HG03095 (cell line): ENCODE results near the gene SLAMF1.
"Not testable (repeated sequence)": the region's sequence is repeated elsewhere in the genome, so short reads cannot be mapped to it uniquely, and the experiment has no call there.

ENCODE experiments used
- ATAC-seq: cut with Tn5 transposase; IDR thresholded peaks from one replicate; pipeline ENCODE4 v1.9.1; 2021; ENCODE audit warnings: moderate library complexity; ENCODE audit not compliant: unreplicated experiment

Gene SLAMF1

GRCh38 chr1:160665330-160666078, 18.7 kb upstream of the SLAMF1 start:
- no peak for ATAC-seq

DNA sequence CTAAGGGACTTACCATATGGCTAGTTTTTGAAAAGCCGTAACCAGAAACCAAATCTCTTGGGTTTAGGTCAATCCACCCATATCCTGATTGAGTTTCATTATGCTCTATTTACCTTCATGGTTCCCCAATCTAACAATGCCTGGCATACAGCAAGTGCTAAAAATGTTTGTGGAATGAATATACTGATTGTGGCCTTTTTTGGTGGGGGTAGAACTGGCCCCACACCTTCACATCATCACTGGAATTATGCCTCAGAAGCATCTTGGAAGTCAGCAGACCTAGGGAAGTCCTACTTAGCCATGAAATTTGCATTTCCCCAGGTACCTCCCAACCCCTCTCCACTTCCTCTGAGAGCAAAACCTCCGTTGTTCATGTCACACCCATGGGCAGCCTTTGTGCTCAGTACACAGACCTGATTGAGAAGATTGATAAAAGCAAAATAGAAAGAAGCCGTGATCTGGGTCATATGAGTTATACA, 17.8 kb upstream of the SLAMF1 start:
- no peak for ATAC-seq

- no peak for ATAC-seq
Observed at GRCh38 chr1:160662910-160663309, 16.1 kb upstream of the SLAMF1 start.

DNA sequence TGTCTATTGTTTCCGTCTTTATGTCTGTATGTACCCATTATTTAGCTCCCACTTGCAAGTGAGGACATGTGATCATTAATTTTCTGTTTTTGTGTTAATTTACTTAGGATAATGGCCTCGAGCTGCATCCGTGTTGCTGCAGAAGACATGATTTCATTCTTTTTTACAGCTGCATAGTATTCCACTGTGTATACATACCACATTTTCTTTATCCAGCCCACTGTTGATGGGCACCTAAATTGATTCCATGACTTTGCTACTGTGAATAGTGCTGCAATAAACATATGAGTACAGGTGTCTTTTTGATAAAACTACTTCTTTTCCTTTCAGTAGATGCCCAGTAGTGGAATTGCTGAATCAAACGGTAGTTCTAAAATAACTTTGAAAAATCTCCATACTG, 12.7 kb upstream of the SLAMF1 start:
- no peak for ATAC-seq

DNA sequence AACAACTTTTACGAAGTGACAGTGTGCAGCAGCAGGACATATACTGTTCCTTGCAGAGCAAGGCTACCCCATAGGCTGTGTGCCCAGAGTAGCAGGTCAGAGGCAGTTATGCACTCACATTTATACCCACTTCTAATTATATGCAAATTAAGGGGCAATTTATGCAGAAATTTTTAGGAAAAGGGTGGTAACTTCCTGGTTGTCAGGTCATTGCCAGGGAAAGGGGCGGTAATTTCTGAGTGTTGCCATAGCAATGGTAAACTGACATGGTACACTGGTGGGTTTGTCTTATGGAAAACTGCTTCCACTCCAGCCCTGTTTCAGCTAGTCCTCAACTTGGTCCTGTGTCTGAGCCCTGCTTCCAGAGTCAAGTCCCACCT, 12.0 kb upstream of the SLAMF1 start:
- ATAC-seq: no peak

- no peak for ATAC-seq
Observed at GRCh38 chr1:160658162-160658813, 11.4 kb upstream of the SLAMF1 start.

DNA sequence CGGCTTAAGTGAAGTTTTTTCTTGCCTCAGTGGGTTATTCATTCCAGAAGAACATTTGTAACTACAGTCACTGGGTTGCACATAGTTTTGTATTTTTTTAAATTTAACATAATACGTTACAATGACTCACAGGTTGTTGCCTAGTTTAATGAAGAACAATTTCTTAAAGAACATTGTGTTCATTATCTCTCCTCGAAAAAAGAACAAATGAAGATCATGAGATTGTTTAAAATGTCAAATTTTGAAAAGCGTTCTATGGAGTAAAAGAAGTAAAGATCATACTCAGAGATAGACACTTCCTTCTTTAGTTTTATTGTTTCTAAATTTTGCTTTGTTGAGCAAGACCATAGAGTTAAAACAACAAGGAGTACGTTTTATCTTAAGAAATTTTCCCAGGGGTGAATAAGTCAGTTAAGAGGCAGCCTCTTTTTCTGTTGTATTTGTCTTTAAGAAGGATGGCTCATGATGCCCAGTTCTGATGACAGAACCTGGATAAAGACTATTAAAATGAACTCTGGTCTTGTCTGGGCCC, 10.5 kb upstream of the SLAMF1 start:
- no peak for ATAC-seq

GRCh38 chr1:160656737-160657136, 9.9 kb upstream of the SLAMF1 start:
- no peak for ATAC-seq

DNA sequence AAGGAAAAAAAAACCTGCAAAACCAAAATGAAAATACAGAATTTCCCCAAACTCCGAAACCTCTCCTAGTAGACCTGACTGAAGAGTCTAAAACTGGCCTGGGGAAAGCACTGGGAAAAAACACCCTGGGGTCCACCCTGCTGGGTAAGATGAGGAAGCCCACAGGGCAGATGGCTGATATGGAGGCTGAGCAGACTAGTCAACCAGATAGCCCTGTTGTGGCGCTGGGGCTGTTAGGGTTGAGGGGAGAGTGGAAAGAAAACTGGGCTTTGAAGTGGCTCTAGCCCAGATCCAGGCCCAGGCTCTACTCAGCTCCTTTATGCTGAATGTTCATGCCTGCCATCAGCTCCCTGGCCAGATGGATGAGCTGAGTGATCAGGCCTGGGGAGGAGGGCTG, 6.8 kb upstream of the SLAMF1 start:
- ATAC-seq: no peak

- no peak for ATAC-seq
Observed at GRCh38 chr1:160652924-160653619, 6.2 kb upstream of the SLAMF1 start.

- not testable (repeated sequence) for ATAC-seq
Observed at GRCh38 chr1:160652065-160652641, 5.3 kb upstream of the SLAMF1 start.

- no peak for ATAC-seq
Observed at GRCh38 chr1:160651433-160652064, 4.7 kb upstream of the SLAMF1 start.

- no peak for ATAC-seq
Observed at GRCh38 chr1:160647329-160647720, 481 bp upstream of the SLAMF1 start.

DNA sequence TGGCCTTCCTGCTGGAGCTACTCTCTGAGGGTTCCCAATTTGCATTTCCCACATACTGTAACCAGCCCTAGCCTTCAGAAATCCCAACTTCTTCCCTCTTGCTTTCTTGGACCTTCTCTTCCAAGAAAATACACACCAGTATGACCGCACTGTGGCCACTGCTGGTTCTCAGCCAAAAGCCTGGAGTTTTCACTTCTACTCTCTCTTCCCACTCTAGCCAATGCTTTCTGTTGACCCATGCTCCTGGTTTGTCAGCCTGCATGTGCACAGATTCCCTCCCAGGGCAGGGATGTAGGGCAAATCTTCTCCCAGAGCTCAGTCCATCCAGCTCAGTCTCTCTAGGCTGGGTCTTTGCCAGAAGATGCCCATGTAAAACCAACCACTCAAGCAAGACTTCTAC, 664 bp downstream of the SLAMF1 start:
- ATAC-seq: no peak

- no peak for ATAC-seq
Observed at GRCh38 chr1:160645386-160646130, 1.3 kb downstream of the SLAMF1 start.

DNA sequence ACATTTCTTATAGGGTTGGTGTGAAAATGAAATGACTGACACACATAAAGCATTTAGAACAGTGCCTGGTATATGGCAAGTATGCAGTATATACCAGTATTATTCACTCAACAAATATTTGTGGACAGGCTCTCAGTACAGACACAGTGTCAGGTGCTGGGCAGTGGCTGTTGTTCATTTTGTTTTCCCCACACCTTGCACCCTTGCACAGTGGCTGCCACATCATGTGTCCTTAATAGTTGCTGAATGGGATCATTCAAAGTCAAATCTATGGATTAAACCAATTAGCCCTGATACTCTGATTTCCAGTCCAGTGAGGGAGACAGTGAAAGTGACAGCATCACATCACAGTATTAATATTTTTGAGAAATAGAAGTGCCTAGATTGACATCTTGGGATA, 2.4 kb downstream of the SLAMF1 start:
- ATAC-seq: no peak

DNA sequence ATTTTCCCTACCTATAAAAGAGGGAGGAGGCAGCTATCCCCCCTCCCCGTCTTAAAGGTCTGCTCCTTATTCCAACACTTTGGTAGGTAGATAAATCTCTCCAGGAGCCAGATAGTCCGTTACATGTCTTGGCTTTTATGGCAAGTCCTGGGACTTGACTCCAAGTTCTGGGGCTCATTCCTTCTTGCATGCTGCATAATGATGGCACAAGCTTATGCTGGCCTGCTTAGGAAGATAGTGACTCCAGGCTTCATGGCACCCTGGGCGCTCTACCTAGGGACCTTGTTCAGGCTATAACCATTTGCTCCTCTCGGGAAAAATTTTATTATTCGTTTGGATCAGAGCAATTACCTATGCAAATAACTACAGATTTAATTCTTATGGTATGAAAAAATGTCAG, 3.7 kb downstream of the SLAMF1 start:
- no peak for ATAC-seq

DNA sequence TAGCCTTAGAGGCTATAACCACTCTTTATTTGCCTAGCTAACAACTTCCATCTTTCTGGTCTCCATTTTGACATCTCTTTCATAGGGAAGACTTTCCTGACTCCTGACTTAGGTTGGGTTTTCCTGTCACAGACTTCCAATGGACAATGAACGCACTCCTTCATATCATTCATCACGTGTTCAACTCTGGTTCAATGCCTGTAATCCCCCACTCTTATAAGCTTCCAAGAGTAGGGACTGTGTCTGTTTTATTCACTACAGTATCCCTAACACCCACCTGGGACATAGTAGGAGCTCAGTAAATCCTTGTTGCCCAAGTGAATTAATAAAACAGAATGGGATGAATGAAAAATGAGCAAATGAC, 4.6 kb downstream of the SLAMF1 start:
- ATAC-seq: no peak

- no peak for ATAC-seq
Observed at GRCh38 chr1:160641323-160642280, 5.2 kb downstream of the SLAMF1 start.
